ENCODE measurements around the gene TUBGCP3.

The TUBGCP3 gene

GRCh38 chr13:112574834-112575613, 12.9 kb downstream of the TUBGCP3 start:
- no peak overlapping the region for H3K4me3 ChIP-seq (ENCODE audit: insufficient read length, low read depth)
- no peaks in the 10 kb centered on the region for H3K27me3 ChIP-seq (ENCODE audit: insufficient read depth, insufficient read length)
- no peak for DNase-seq (ENCODE audit: low read depth, low spot score)
- TF ChIP-seq YY1 (IDR thresholded peaks at IDR 0.05; ENCODE audit: insufficient read depth, insufficient read length) (no peak), SUZ12 (IDR thresholded peaks at IDR 0.05; ENCODE audit: extremely low read depth, insufficient read depth, insufficient read length) (no peak), ZNF274 (IDR thresholded peaks at IDR 0.05; ENCODE audit: low read depth, low read length) (no peak)
- H3K9me3 ChIP-seq (ENCODE audit: insufficient read depth, low read length), result peaks cover 20% of the 10 kb centered on the region
- no peaks in the 10 kb centered on the region for H3K4me1 ChIP-seq (ENCODE audit: insufficient read depth, insufficient read length)
- no peak overlapping the region for H3K9ac ChIP-seq (ENCODE audit: insufficient read length, low read depth)
- peaks cover under 1% of the 10 kb centered on the region for H3K36me3 ChIP-seq (ENCODE audit: insufficient read depth, insufficient read length, low read length)

GRCh38 chr13:112574416-112574815, 13.5 kb downstream of the TUBGCP3 start:
- no peak for DNase-seq (ENCODE audit: low read depth, low spot score)
- Histone ChIP-seq H3K27me3 (ENCODE audit: insufficient read depth, insufficient read length) (no peaks in the 10 kb centered on the region), H3K4me3 (ENCODE audit: insufficient read length, low read depth) (no peak overlapping the region), H3K36me3 (ENCODE audit: insufficient read depth, insufficient read length, low read length) (peaks cover 3% of the 10 kb centered on the region), H3K4me1 (ENCODE audit: insufficient read depth, insufficient read length) (no peaks in the 10 kb centered on the region), H3K9me3 (ENCODE audit: insufficient read depth, low read length) (peaks cover 13% of the 10 kb centered on the region), H3K9ac (ENCODE audit: insufficient read length, low read depth) (no peak overlapping the region)
- TF ChIP-seq YY1 (IDR thresholded peaks at IDR 0.05; ENCODE audit: insufficient read depth, insufficient read length) (no peak), SUZ12 (IDR thresholded peaks at IDR 0.05; ENCODE audit: extremely low read depth, insufficient read depth, insufficient read length) (no peak), ZNF274 (IDR thresholded peaks at IDR 0.05; ENCODE audit: low read depth, low read length) (no peak)

GRCh38 chr13:112573710-112574109, 14.2 kb downstream of the TUBGCP3 start:
- DNase-seq (ENCODE audit: low read depth, low spot score), result no peak
- Histone ChIP-seq H3K9ac (ENCODE audit: insufficient read length, low read depth) (no peak overlapping the region), H3K36me3 (ENCODE audit: insufficient read depth, insufficient read length, low read length) (peaks cover 10% of the 10 kb centered on the region), H3K4me1 (ENCODE audit: insufficient read depth, insufficient read length) (no peaks in the 10 kb centered on the region), H3K27me3 (ENCODE audit: insufficient read depth, insufficient read length) (no peaks in the 10 kb centered on the region), H3K4me3 (ENCODE audit: insufficient read length, low read depth) (no peak overlapping the region), H3K9me3 (ENCODE audit: insufficient read depth, low read length) (peaks cover 8% of the 10 kb centered on the region)
- TF ChIP-seq SUZ12 (IDR thresholded peaks at IDR 0.05; ENCODE audit: extremely low read depth, insufficient read depth, insufficient read length), result no peak
- TF ChIP-seq ZNF274 (IDR thresholded peaks at IDR 0.05; ENCODE audit: low read depth, low read length), result no peak
- no peak for TF ChIP-seq YY1 (IDR thresholded peaks at IDR 0.05; ENCODE audit: insufficient read depth, insufficient read length)

DNA sequence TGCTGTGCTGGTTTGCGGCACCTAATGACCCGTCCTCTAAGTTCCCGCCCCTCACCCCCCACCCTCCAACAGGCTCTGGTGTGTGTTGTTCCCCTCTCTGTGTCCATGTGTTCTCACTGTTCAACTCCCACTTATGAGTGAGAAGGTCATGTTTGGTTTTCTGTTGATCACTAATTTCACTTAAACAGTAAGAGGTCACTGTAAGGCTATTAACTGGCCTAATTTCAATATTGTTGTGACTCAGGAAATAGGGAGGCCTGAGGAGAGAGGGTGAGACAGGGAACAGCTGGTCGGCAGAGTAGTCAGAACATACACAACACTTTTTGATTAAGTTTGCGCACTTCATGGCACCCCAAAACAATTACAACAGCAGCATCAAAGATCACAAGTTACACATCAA, 15.6 kb downstream of the TUBGCP3 start:
- no peaks in the 10 kb centered on the region; the same call in 1 of the 2 replicates for H3K9me3 ChIP-seq (ENCODE audit: insufficient read depth, low read length)
- no peak for DNase-seq (ENCODE audit: low read depth, low spot score)
- no peak overlapping the region for H3K4me3 ChIP-seq (ENCODE audit: insufficient read length, low read depth)
- H3K27me3 ChIP-seq (ENCODE audit: insufficient read depth, insufficient read length), result no peaks in the 10 kb centered on the region
- TF ChIP-seq ZNF274 (IDR thresholded peaks at IDR 0.05; ENCODE audit: low read depth, low read length) (no peak), SUZ12 (IDR thresholded peaks at IDR 0.05; ENCODE audit: extremely low read depth, insufficient read depth, insufficient read length) (no peak), YY1 (IDR thresholded peaks at IDR 0.05; ENCODE audit: insufficient read depth, insufficient read length) (no peak)
- H3K36me3 ChIP-seq (ENCODE audit: insufficient read depth, insufficient read length, low read length), result peaks cover 24% of the 10 kb centered on the region
- H3K4me1 ChIP-seq (ENCODE audit: insufficient read depth, insufficient read length), result no peaks in the 10 kb centered on the region
- no peak overlapping the region for H3K9ac ChIP-seq (ENCODE audit: insufficient read length, low read depth)

DNA sequence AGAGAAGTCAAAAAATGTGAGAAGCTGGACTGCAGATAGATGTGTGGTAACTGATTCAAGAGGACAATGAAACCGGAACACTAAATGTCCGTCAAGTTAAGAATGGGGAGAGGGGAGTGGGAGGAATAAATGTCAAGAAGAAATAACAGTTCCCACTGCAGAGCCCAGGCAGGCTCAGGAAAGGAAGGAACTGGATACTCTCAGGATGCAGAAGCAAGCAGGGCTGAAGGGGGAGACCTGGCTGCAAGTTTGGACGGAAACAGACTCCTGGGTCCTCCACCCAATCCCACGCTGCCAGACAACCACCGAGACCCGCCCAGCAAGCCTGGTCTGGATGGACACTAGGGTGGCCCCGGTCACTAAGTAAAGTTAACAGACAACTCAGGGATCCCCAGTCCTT, 18.1 kb downstream of the TUBGCP3 start:
- H3K36me3 ChIP-seq (ENCODE audit: insufficient read depth, insufficient read length, low read length), result peaks cover 42% of the 10 kb centered on the region
- TF ChIP-seq SUZ12 (IDR thresholded peaks at IDR 0.05; ENCODE audit: extremely low read depth, insufficient read depth, insufficient read length), result no peak
- no peak for TF ChIP-seq ZNF274 (IDR thresholded peaks at IDR 0.05; ENCODE audit: low read depth, low read length)
- no peak for TF ChIP-seq YY1 (IDR thresholded peaks at IDR 0.05; ENCODE audit: insufficient read depth, insufficient read length)
- DNase-seq (ENCODE audit: low read depth, low spot score), result no peak

DNA sequence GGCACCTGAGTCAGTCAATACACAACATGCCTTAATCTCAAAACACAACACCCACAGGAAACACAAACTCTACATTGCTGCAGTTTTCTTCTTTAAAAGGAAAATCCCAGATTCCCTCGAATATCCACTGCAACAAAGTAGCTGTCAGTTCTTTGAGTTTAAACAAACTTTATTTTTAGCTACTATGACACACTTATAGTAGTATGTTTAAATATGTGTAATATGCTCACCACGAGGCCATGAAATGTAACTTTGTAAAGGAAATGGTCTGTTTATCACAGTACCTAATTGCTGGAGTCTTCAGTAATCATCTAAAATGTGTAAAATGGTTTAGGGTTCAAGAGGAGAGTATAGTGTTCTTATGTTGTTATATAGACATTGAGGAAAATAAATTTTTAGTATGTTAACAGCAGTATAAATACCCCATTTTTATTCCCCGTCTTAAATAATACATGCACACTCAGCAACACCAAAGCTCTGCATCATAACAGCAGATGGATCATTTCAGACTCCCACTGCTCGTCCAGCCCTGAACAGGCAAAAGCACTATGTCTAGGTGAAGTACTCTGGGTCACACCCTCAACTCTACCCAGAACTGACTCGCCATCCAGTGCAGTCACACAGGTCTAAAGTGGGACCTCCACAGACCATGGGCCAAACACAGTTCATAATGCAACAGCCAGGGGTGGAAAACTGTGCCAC, 20.6 kb downstream of the TUBGCP3 start:
- Histone ChIP-seq H3K4me1 (ENCODE audit: insufficient read depth, insufficient read length) (peaks cover 2% of the 10 kb centered on the region), H3K27me3 (ENCODE audit: insufficient read depth, insufficient read length) (no peaks in the 10 kb centered on the region), H3K9me3 (ENCODE audit: insufficient read depth, low read length) (no peaks in the 10 kb centered on the region), H3K4me3 (ENCODE audit: insufficient read length, low read depth) (no peak overlapping the region), H3K36me3 (ENCODE audit: insufficient read depth, insufficient read length, low read length) (peaks cover 58% of the 10 kb centered on the region), H3K9ac (ENCODE audit: insufficient read length, low read depth) (no peak overlapping the region)
- no peak for DNase-seq (ENCODE audit: low read depth, low spot score)
- TF ChIP-seq YY1 (IDR thresholded peaks at IDR 0.05; ENCODE audit: insufficient read depth, insufficient read length) (no peak), ZNF274 (IDR thresholded peaks at IDR 0.05; ENCODE audit: low read depth, low read length) (no peak), SUZ12 (IDR thresholded peaks at IDR 0.05; ENCODE audit: extremely low read depth, insufficient read depth, insufficient read length) (no peak)

More for the DNA sequence above, 18.1 kb downstream of the TUBGCP3 start:
- H3K4me1 ChIP-seq (ENCODE audit: insufficient read depth, insufficient read length), result no peaks in the 10 kb centered on the region
- H3K27me3 ChIP-seq (ENCODE audit: insufficient read depth, insufficient read length), result no peaks in the 10 kb centered on the region
- no peaks in the 10 kb centered on the region for H3K9me3 ChIP-seq (ENCODE audit: insufficient read depth, low read length)
- no peak overlapping the region for H3K4me3 ChIP-seq (ENCODE audit: insufficient read length, low read depth)
- no peak overlapping the region for H3K9ac ChIP-seq (ENCODE audit: insufficient read length, low read depth)

DNA sequence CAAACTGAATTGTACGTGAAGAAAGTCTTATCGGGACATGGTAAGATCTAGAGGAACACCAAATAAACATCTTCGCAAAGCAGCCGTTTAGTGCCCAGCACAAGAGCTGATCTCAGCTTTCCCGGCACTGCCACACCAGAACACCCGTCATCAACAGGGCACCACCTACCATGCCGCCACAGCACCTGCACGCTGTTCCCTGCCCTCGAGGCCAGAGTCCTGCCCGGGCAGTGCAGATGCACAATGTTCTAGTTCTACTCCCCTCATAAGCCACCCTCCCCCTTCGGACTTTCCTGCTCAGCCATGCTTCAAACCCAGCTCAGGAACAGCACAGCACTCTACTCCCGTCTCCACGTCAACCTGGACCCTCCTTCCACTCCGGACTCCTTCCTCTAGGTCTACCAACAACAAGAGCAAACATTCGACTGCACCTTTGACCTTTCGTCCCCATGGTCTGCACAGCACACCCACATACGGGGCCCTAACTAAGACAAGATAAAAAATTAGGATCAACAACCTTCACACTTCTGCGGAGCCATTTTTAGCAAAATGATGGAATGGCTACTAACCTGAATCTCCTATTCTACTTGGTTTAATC, 25.1 kb downstream of the TUBGCP3 start:
- H3K4me1 ChIP-seq (ENCODE audit: insufficient read depth, insufficient read length), result peaks cover 2% of the 10 kb centered on the region
- H3K9me3 ChIP-seq (ENCODE audit: insufficient read depth, low read length), result no peaks in the 10 kb centered on the region
- no peak overlapping the region for H3K9ac ChIP-seq (ENCODE audit: insufficient read length, low read depth)
- peaks cover 62% of the 10 kb centered on the region for H3K36me3 ChIP-seq (ENCODE audit: insufficient read depth, insufficient read length, low read length)
- DNase-seq (ENCODE audit: low read depth, low spot score), result no peak
- no peak overlapping the region for H3K4me3 ChIP-seq (ENCODE audit: insufficient read length, low read depth)
- H3K27me3 ChIP-seq (ENCODE audit: insufficient read depth, insufficient read length), result no peaks in the 10 kb centered on the region
- no peak for TF ChIP-seq SUZ12 (IDR thresholded peaks at IDR 0.05; ENCODE audit: extremely low read depth, insufficient read depth, insufficient read length)
- no peak for TF ChIP-seq YY1 (IDR thresholded peaks at IDR 0.05; ENCODE audit: insufficient read depth, insufficient read length)
- no peak for TF ChIP-seq ZNF274 (IDR thresholded peaks at IDR 0.05; ENCODE audit: low read depth, low read length)
